ENCODE data around the gene PTPN11. TPM values are rescaled to one million over a fixed set of nuclear protein-coding genes. Genes with fewer than 3 reads are reported as not detected.
A peak's percentile ranks its signal among the peaks of the same experiment; 100 is the strongest.

PTPN11 gene
- total RNA-seq, 1 donor = 98.8 TPM

DNA sequence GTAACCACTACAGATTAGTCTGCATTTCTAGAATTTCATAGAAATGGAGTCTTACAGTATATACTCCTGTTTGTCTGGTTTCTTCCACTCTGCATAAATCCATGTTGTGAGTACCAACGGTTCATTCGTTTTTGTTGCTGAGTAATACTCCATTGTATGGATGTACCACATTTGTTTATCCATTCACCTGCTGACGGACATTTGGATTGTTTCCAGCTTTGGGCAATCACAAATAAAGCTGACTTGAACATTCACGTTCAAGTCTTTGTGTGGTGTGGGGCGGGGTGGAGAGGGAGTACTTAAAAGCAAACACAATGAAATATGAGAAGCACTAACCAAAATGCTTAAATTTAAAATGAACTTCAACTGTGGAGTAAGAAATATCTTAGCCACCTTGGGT, 43.6 kb upstream of the PTPN11 start:
- no peak overlapping the region for H3K4me2 ChIP-seq (ENCODE audit: insufficient read depth, low read length)
- peaks cover 29% of the 10 kb centered on the region for H4K20me1 ChIP-seq (ENCODE audit: insufficient read depth, low read length)
- H3K79me2 ChIP-seq (ENCODE audit: insufficient read depth, low read length) = peaks cover 88% of the 10 kb centered on the region

DNA sequence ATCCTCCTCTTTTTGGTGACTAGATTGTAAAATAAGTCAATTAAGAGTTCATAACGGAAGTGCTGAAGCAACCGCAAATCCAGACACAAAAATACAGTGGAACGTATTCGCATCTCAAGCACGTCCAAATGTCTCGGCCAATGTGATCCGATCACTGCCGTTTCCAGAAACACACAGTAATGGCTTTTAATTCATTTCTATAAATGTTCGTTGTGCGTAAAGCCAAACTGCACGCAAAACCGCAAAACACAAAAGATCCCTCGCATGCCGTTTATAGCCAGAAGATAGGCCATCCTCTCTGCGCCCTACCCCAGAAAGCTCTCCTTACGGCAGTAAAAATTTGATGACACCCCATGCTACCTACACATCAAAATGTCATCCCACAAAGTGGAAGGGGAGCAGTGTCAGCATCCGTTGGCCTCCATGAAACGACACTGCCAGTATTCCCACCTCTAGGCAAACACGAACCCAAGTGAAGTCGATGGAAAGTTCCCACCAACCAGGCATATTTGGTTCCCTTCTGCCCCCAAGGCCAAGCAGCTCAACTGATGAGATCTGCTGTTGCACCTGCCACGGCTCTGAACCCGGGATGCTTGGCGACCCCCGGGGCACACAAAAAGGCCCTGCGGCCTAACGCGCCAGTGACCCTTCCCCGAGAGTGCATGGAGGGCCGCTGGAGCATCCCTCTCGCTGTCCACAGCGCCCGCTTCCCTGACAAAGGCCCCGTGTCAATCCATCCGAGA, 37.9 kb upstream of the PTPN11 start:
- Histone ChIP-seq H3K9me3 (ENCODE audit: low read depth, low read length) (no peaks in the 10 kb centered on the region), H3K4me2 (ENCODE audit: insufficient read depth, low read length) (peak overlapping the region; percentile 95), H3K36me3 (ENCODE audit: insufficient read depth, low read length) (no peaks in the 10 kb centered on the region), H2AFZ (ENCODE audit: low read length) (peak overlapping the region; percentile 81), H3K4me3 (ENCODE audit: insufficient read depth, low read length) (peak overlapping the region; percentile 90), H3K27me3 (ENCODE audit: insufficient read depth, low read length) (no peaks in the 10 kb centered on the region), H3K27ac (ENCODE audit: low read depth, low read length) (peak overlapping the region; percentile 58), H4K20me1 (ENCODE audit: insufficient read depth, low read length) (peaks cover 16% of the 10 kb centered on the region), H3K79me2 (ENCODE audit: insufficient read depth, low read length) (peaks cover 56% of the 10 kb centered on the region), H3K4me1 (ENCODE audit: insufficient read depth, low read length) (peaks cover 11% of the 10 kb centered on the region)
- TF ChIP-seq, protein P1, sequence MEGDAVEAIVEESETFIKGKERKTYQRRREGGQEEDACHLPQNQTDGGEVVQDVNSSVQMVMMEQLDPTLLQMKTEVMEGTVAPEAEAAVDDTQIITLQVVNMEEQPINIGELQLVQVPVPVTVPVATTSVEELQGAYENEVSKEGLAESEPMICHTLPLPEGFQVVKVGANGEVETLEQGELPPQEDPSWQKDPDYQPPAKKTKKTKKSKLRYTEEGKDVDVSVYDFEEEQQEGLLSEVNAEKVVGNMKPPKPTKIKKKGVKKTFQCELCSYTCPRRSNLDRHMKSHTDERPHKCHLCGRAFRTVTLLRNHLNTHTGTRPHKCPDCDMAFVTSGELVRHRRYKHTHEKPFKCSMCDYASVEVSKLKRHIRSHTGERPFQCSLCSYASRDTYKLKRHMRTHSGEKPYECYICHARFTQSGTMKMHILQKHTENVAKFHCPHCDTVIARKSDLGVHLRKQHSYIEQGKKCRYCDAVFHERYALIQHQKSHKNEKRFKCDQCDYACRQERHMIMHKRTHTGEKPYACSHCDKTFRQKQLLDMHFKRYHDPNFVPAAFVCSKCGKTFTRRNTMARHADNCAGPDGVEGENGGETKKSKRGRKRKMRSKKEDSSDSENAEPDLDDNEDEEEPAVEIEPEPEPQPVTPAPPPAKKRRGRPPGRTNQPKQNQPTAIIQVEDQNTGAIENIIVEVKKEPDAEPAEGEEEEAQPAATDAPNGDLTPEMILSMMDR (IDR thresholded peaks at IDR 0.05; ENCODE audit: extremely low read depth, low read depth, low read length) = no peak
- peak; percentile 77 for DNase-seq (ENCODE audit: insufficient read length, low spot score, missing footprints)

More for the DNA sequence above, 43.6 kb upstream of the PTPN11 start:
- Histone ChIP-seq H3K4me1 (ENCODE audit: insufficient read depth, low read length) (no peaks in the 10 kb centered on the region), H3K4me3 (ENCODE audit: insufficient read depth, low read length) (no peak overlapping the region), H3K27ac (ENCODE audit: low read depth, low read length) (no peak overlapping the region), H2AFZ (ENCODE audit: low read length) (no peak overlapping the region), H3K27me3 (ENCODE audit: insufficient read depth, low read length) (no peaks in the 10 kb centered on the region), H3K36me3 (ENCODE audit: insufficient read depth, low read length) (no peaks in the 10 kb centered on the region), H3K9me3 (ENCODE audit: low read depth, low read length) (no peaks in the 10 kb centered on the region)
- TF ChIP-seq, protein P1 (IDR thresholded peaks at IDR 0.05; ENCODE audit: extremely low read depth, low read depth, low read length) = no peak
- DNase-seq (ENCODE audit: insufficient read length, low spot score, missing footprints) = no peak

DNA sequence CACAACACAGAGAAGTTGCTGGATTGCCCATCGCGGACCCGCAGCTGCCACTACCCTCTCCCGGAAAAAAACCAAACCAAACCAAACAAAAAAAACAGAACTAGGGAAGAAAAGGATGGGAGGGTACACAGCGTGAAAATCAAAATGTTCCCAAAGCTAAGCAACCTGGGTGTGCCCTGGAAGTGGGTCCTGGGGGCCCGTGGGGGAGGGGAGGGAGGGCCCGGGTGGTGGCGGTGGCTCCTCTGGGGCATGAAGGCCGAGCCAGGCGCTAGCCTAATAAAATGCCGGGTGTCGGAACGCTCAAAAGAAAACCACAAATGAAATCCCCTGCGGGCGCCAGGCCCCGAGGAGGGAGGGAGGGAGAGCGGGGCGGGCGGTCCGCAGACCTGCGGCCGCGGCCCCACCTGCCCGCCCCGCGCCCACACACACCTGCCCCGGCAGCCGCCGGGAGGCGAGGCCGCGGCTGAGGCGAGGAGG, 37.3 kb upstream of the PTPN11 start:
- Histone ChIP-seq H3K27me3 (ENCODE audit: insufficient read depth, low read length) (no peaks in the 10 kb centered on the region), H3K79me2 (ENCODE audit: insufficient read depth, low read length) (peaks cover 51% of the 10 kb centered on the region), H2AFZ (ENCODE audit: low read length) (peak overlapping the region; percentile 81), H3K4me2 (ENCODE audit: insufficient read depth, low read length) (peak overlapping the region; percentile 95), H3K4me3 (ENCODE audit: insufficient read depth, low read length) (peak overlapping the region; percentile 90), H4K20me1 (ENCODE audit: insufficient read depth, low read length) (peaks cover 16% of the 10 kb centered on the region), H3K9me3 (ENCODE audit: low read depth, low read length) (no peaks in the 10 kb centered on the region), H3K4me1 (ENCODE audit: insufficient read depth, low read length) (peaks cover 12% of the 10 kb centered on the region), H3K36me3 (ENCODE audit: insufficient read depth, low read length) (no peaks in the 10 kb centered on the region), H3K27ac (ENCODE audit: low read depth, low read length) (peak overlapping the region; percentile 58)
- TF ChIP-seq, protein P1 (IDR thresholded peaks at IDR 0.05; ENCODE audit: extremely low read depth, low read depth, low read length) = no peak
- DNase-seq (ENCODE audit: insufficient read length, low spot score, missing footprints) = peak; percentile 87
